H1 (cell line): ENCODE measurements around the gene FGD4. TPM values are rescaled to one million over a fixed set of nuclear protein-coding genes. Genes with fewer than 3 reads are reported as not detected.

Source experiments
- CTCF ChIA-PET: fragments of 300-600 bp; sonication (Branson Sonifier 250); formaldehyde crosslinking; loops from one replicate; lab custom pipeline; 2021; ENCODE audit not compliant: partially characterized antibody; lab: Charles Lee
- POLR2A ChIA-PET: fragments of 300-600 bp; sonication (Branson Sonifier 250); formaldehyde crosslinking; loops from one replicate; lab custom pipeline; 2021; ENCODE audit warnings: inconsistent platforms; ENCODE audit not compliant: partially characterized antibody; lab: Charles Lee
- DNase-seq, 2 experiments: peaks; one replicate each; pipeline versions ENCODE4 v3.0.0 to v3.0.0-alpha.2; 2010 to 2022; ENCODE audit warnings: low spot score in 2 of 2, low read depth in 1 of 2, mixed read lengths in 1 of 2
- FAIRE-seq: peaks from 2 replicates; lab custom pipeline; 2011; peaks lifted over from hg19 to GRCh38; lab: Jason Lieb, UNC
- H2AFZ ChIP-seq: 2 replicates; pipeline ENCODE4 v1.8.1; 2012; ENCODE audit warnings: low read length, inconsistent platforms
- H2AK5ac ChIP-seq: 2 replicates; pipeline ENCODE4 v1.6.1; 2013; ENCODE audit warnings: low read depth, low read length
- H2BK120ac ChIP-seq: replicated peaks from 2 replicates; pipeline ENCODE3; 2013; ENCODE audit warnings: low read depth, low read length, inconsistent platforms
- H2BK12ac ChIP-seq: 2 replicates; pipeline ENCODE4 v1.6.1; 2013; ENCODE audit warnings: low read depth, low read length
- H2BK15ac ChIP-seq: 2 replicates; pipeline ENCODE4 v1.6.1; 2013; ENCODE audit warnings: low read length
- H2BK20ac ChIP-seq: 2 replicates; pipeline ENCODE4 v1.6.1; 2013; ENCODE audit warnings: low read length
- H2BK5ac ChIP-seq: 2 replicates; pipeline ENCODE4 v1.6.1; 2013; ENCODE audit warnings: low read depth, low read length
- H3K14ac ChIP-seq: 2 replicates; pipeline ENCODE4 v1.6.1; 2013; ENCODE audit warnings: inconsistent platforms; ENCODE audit not compliant: insufficient read length
- H3K18ac ChIP-seq: 2 replicates; pipeline ENCODE4 v1.6.1; 2013; ENCODE audit warnings: low read length; ENCODE audit errors: extremely low read depth
- H3K23ac ChIP-seq: 2 replicates; pipeline ENCODE4 v1.6.1; 2013; ENCODE audit warnings: inconsistent platforms; ENCODE audit not compliant: insufficient read length
- H3K23me2 ChIP-seq: 2 replicates; pipeline ENCODE4 v1.6.1; 2013; ENCODE audit warnings: low read depth, low read length
- H3K27ac ChIP-seq: 2 replicates; pipeline ENCODE4 v1.6.1; 2011; ENCODE audit warnings: low read depth, low read length, inconsistent platforms
- H3K27me3 ChIP-seq, 4 experiments: replicated peaks in 1 of 4; 1 replicate in 1 of 4; 2 replicates in 3 of 4; pipeline versions ENCODE4 v1.6.1 to v1.8.1; 2011 to 2013; ENCODE audit warnings: low read length in 3 of 4, mild to moderate bottlenecking in 3 of 4, inconsistent platforms in 2 of 4, mixed read lengths in 2 of 4, moderate library complexity in 1 of 4; ENCODE audit not compliant: control insufficient read depth in 3 of 4, insufficient read depth in 3 of 4; ENCODE audit errors: extremely low read depth in 1 of 4
- H3K36me3 ChIP-seq, 4 experiments: 2 replicates each; pipeline versions ENCODE4 v1.6.1 to v1.8.1; 2011 to 2013; ENCODE audit warnings: mild to moderate bottlenecking in 4 of 4, low read length in 3 of 4, moderate library complexity in 2 of 4, control low read depth in 1 of 4, inconsistent platforms in 1 of 4; ENCODE audit not compliant: insufficient read depth in 4 of 4, control insufficient read depth in 2 of 4
- H3K4ac ChIP-seq: replicated peaks from 2 replicates; pipeline ENCODE3; 2013; ENCODE audit warnings: low read length, low read depth, mixed read lengths, inconsistent platforms; ENCODE audit not compliant: insufficient read length
- H3K4me1 ChIP-seq, 4 experiments: replicated peaks in 1 of 4; 1 replicate in 1 of 4; 2 replicates in 3 of 4; pipeline versions ENCODE4 v1.6.1 to v1.8.1; 2011 to 2013; ENCODE audit warnings: low read length in 3 of 4, inconsistent platforms in 2 of 4, mixed read lengths in 1 of 4; ENCODE audit not compliant: insufficient read depth in 4 of 4, control insufficient read depth in 3 of 4
- H3K4me2 ChIP-seq, 2 experiments: 2 replicates each; pipeline versions ENCODE4 v1.6.1 to v1.8.1; 2011 to 2013; ENCODE audit warnings: low read depth in 2 of 2, low read length in 2 of 2, control low read depth in 1 of 2, inconsistent platforms in 1 of 2, mild to moderate bottlenecking in 1 of 2; ENCODE audit not compliant: insufficient read depth in 1 of 2
- H3K4me3 ChIP-seq, 4 experiments: fragments of 200-600, 300-600 bp in 1 of 4; sonication (generic), shearing (Covaris generic), sonication (Bioruptor Twin) in 1 of 4; 2 replicates each; pipeline versions ENCODE4 v1.5.1 to v1.8.1; 2011 to 2016; ENCODE audit warnings: low read length in 4 of 4, low read depth in 3 of 4, control low read depth in 2 of 4, inconsistent platforms in 2 of 4, mild to moderate bottlenecking in 2 of 4, mixed read lengths in 1 of 4, moderate library complexity in 1 of 4; ENCODE audit not compliant: insufficient read depth in 2 of 4; ENCODE audit errors: extremely low read depth in 1 of 4
- H3K56ac ChIP-seq: replicated peaks from 2 replicates; pipeline ENCODE3; 2013; ENCODE audit warnings: low read depth, mild to moderate bottlenecking, mixed read lengths, low read length, inconsistent platforms; ENCODE audit not compliant: insufficient read length
- H3K79me1 ChIP-seq: 2 replicates; pipeline ENCODE4 v1.6.1; 2013; ENCODE audit warnings: low read depth, low read length, control low read depth
- H3K79me2 ChIP-seq, 2 experiments: 2 replicates each; pipeline versions ENCODE4 v1.6.1 to v1.8.1; 2012 to 2013; ENCODE audit warnings: low read length in 2 of 2, mild to moderate bottlenecking in 2 of 2, inconsistent platforms in 1 of 2; ENCODE audit not compliant: insufficient read depth in 2 of 2, control insufficient read depth in 1 of 2
- H3K9ac ChIP-seq, 4 experiments: replicated peaks in 1 of 4; 1 replicate in 1 of 4; 2 replicates in 3 of 4; pipeline versions ENCODE4 v1.6.1 to v1.8.1; 2011 to 2013; ENCODE audit warnings: low read depth in 3 of 4, low read length in 3 of 4, control low read depth in 2 of 4, mild to moderate bottlenecking in 2 of 4, moderate library complexity in 2 of 4, inconsistent platforms in 1 of 4; ENCODE audit errors: extremely low read depth in 1 of 4
- H3K9me3 ChIP-seq, 2 experiments: 2 replicates each; pipeline versions ENCODE4 v1.6.1 to v1.8.1; 2012 to 2013; ENCODE audit warnings: mild to moderate bottlenecking in 2 of 2, moderate library complexity in 2 of 2, control low read depth in 1 of 2, inconsistent platforms in 1 of 2, low read depth in 1 of 2, low read length in 1 of 2, mixed read lengths in 1 of 2; ENCODE audit not compliant: insufficient read depth in 2 of 2
- H4K20me1 ChIP-seq, 2 experiments: replicated peaks in 1 of 2; 2 replicates each; pipeline versions ENCODE3 to v1.8.1; 2011 to 2013; ENCODE audit warnings: inconsistent platforms in 2 of 2, low read length in 2 of 2, mild to moderate bottlenecking in 1 of 2; ENCODE audit not compliant: insufficient read depth in 2 of 2, control insufficient read depth in 1 of 2
- H4K5ac ChIP-seq: 2 replicates; pipeline ENCODE4 v1.6.1; 2013; ENCODE audit warnings: low read length, low read depth, mixed read lengths, inconsistent platforms; ENCODE audit not compliant: insufficient read length
- H4K8ac ChIP-seq: 2 replicates; pipeline ENCODE4 v1.8.0; 2013; ENCODE audit warnings: mild to moderate bottlenecking, moderate library complexity, low read length, inconsistent platforms; ENCODE audit not compliant: insufficient read depth; ENCODE audit errors: extremely low read depth
- H4K91ac ChIP-seq: replicated peaks from 2 replicates; pipeline ENCODE3; 2013; ENCODE audit warnings: low read length, mixed read lengths, inconsistent platforms; ENCODE audit not compliant: insufficient read length
- BCL11A ChIP-seq, 2 experiments: IDR thresholded peaks; one replicate each; pipeline ENCODE4 v1.6.1; 2011; ENCODE audit warnings: low read depth in 2 of 2, low read length in 2 of 2, mild to moderate bottlenecking in 2 of 2
- CBX5 ChIP-seq: fragments of 300-800, 300-1000 bp; sonication (generic); IDR thresholded peaks from 2 replicates; pipeline ENCODE4 v1.7.1; 2016; ENCODE audit warnings: antibody characterized with exemption, low read length, low read depth
- CTCF ChIP-seq, 3 experiments: IDR thresholded peaks; 1 replicate in 2 of 3; 2 replicates in 1 of 3; pipeline versions ENCODE4 v1.5.1 to v1.6.1; 2011; ENCODE audit warnings: low read length in 3 of 3, mild to moderate bottlenecking in 3 of 3, inconsistent platforms in 2 of 3, low read depth in 1 of 3, moderate library complexity in 1 of 3; ENCODE audit not compliant: insufficient read depth in 1 of 3; ENCODE audit errors: control extremely low read depth in 1 of 3
- EZH2 ChIP-seq: fragments of 200-600 bp; sonication (generic); IDR thresholded peaks from 2 replicates; pipeline ENCODE4 v1.7.1; 2012; ENCODE audit warnings: low read depth, mild to moderate bottlenecking, moderate library complexity, low read length, inconsistent platforms; ENCODE audit not compliant: severe bottlenecking
- HDAC6 ChIP-seq: IDR thresholded peaks from one replicate; pipeline ENCODE4 v1.7.1; 2012; ENCODE audit warnings: low read depth, mild to moderate bottlenecking, inconsistent platforms, low read length, moderate library complexity
- JUND ChIP-seq: IDR thresholded peaks from 2 replicates; pipeline ENCODE4 v1.6.1; 2011; ENCODE audit warnings: mild to moderate bottlenecking, improper control_type of control experiment, low read length
- KDM1A ChIP-seq: fragments of 200-600, 300-600 bp; sonication (generic); IDR thresholded peaks from 2 replicates; pipeline ENCODE4 v1.7.1; 2016; ENCODE audit warnings: mild to moderate bottlenecking, low read length, borderline replicate concordance
- SAP30 ChIP-seq: fragments of 300-600 bp; sonication (generic); IDR thresholded peaks from 2 replicates; pipeline ENCODE4 v1.7.1; 2012; ENCODE audit warnings: low read length, moderate library complexity, mild to moderate bottlenecking, inconsistent platforms; ENCODE audit not compliant: insufficient read depth, insufficient replicate concordance
- SIN3A ChIP-seq, 2 experiments: IDR thresholded peaks in 1 of 2; conservative IDR thresholded peaks in 1 of 2; 2 replicates each; pipeline ENCODE4 v1.6.1; 2011 to 2012; ENCODE audit warnings: low read length in 2 of 2, improper control_type of control experiment in 1 of 2, low read depth in 1 of 2, mild to moderate bottlenecking in 1 of 2
- TAF7 ChIP-seq: optimal IDR thresholded peaks from 2 replicates; pipeline ENCODE3; 2011; ENCODE audit warnings: low read depth, mild to moderate bottlenecking, inconsistent platforms, low read length, moderate library complexity, borderline replicate concordance
- TCF12 ChIP-seq: IDR thresholded peaks from 2 replicates; pipeline ENCODE4 v1.6.1; 2011; ENCODE audit warnings: low read depth, mild to moderate bottlenecking, low read length
- WGBS, 2 experiments: shearing (Covaris generic) in 1 of 2; methylation state at CpG; one replicate each; pipeline versions ENCODE4 v1.1.6 to v1.1.7; 2013 to 2015; ENCODE audit warnings: low lambda C conversion rate in 2 of 2, mixed read lengths in 2 of 2, inconsistent platforms in 1 of 2, low coverage in 1 of 2, missing lambda C conversion rate in 1 of 2; ENCODE audit not compliant: insufficient replicate concordance in 2 of 2, insufficient coverage in 1 of 2, insufficient read length in 1 of 2; ENCODE audit errors: extremely low coverage in 1 of 2, missing lambda C conversion rate in 1 of 2; 5-methylcytosine and 5-hydroxymethylcytosine counted together
- polyA plus RNA-seq, 7 experiments: library from polyadenylated mRNA; depleted of rRNA in 3 of 7; stranded (reverse) in 5 of 7; unstranded in 2 of 7; fragments of >200 nt in 5 of 7; fragments of 200-250 nt in 2 of 7; gene quantifications; 1 replicate in 5 of 7; 2 replicates in 1 of 7; 4 replicates in 1 of 7; pipeline versions ENCODE4 v1.2.1 to v1.2.3, GENCODE V29; 2011 to 2013; ENCODE audit warnings: missing spikeins in 2 of 7, mixed read lengths in 2 of 7
- total RNA-seq: library from RNA; stranded (reverse); fragmentation: NEBNext Ultra II Directional; extraction: Animal tissue kit (Norgen Biotek cat#: 25700); gene quantifications from 2 replicates; pipeline ENCODE4 v1.2.1, GENCODE V29; 2021

Gene FGD4
- total and polyA plus RNA-seq, 2 of the 8 experiments (the other 6 are each of a cell fraction or from before 2014, with no cell fraction given): 8.5 to 48.2 TPM

- H4K20me1 ChIP-seq: peaks cover 7 to 8% of the 10 kb centered on the region in 2 experiments
- H2AFZ ChIP-seq: no peak overlapping the region
- H3K36me3 ChIP-seq: peaks cover 0 to 10% (median 3%) of the 10 kb centered on the region in 4 experiments; a peak in 4 of 8 replicates
- no peak for FAIRE-seq
- H3K79me1 ChIP-seq: peaks cover 3% of the 10 kb centered on the region; the same call in 1 of the 2 replicates
- POLR2A ChIA-PET: no interaction called here
- no peak overlapping the region for H3K23ac ChIP-seq
- H2BK15ac ChIP-seq: no peak overlapping the region
- DNase-seq: no peak
- H4K5ac ChIP-seq: no peak overlapping the region
- no peaks in the 10 kb centered on the region for H3K27me3 ChIP-seq
- CTCF ChIA-PET: no interaction called here
- H3K14ac ChIP-seq: no peak overlapping the region
- H3K4ac ChIP-seq: no peak overlapping the region
- H2BK120ac ChIP-seq: no peak overlapping the region
- H4K8ac ChIP-seq: no peak overlapping the region
- peaks cover 0 to 78% of the 10 kb centered on the region in 2 experiments; a peak in 3 of 4 replicates for H3K79me2 ChIP-seq
- H4K91ac ChIP-seq: no peak overlapping the region
- 79% methylated on average over 1 of the region's 1 CpG; no CpG with 5 or more reads in 1 of the 2 experiments for WGBS, 2 experiments
- H3K27ac ChIP-seq: no peak overlapping the region; the same call in 1 of the 2 replicates
- no peak overlapping the region for H2AK5ac ChIP-seq
- H3K4me2 ChIP-seq: no peak overlapping the region
- no peak overlapping the region for H3K56ac ChIP-seq
- no peak overlapping the region for H3K9ac ChIP-seq
- no peak overlapping the region for H2BK20ac ChIP-seq
- peaks cover 0 to 6% (median 4%) of the 10 kb centered on the region in 4 experiments; a peak in 4 of 7 replicates for H3K4me1 ChIP-seq
- H3K9me3 ChIP-seq: peaks cover 0 to 7% of the 10 kb centered on the region in 2 experiments; a peak in 1 of 4 replicates
- H2BK5ac ChIP-seq: no peak overlapping the region
- H3K18ac ChIP-seq: no peak overlapping the region
- H2BK12ac ChIP-seq: no peak overlapping the region
- no peaks in the 10 kb centered on the region; the same call in 1 of the 2 replicates for H3K23me2 ChIP-seq
- no peak overlapping the region for H3K4me3 ChIP-seq
- no peak for TF ChIP-seq EZH2
- TF ChIP-seq BCL11A (IDR thresholded peaks at IDR 0.05; ENCODE audit: low read depth in 2 of 2, low read length in 2 of 2): no peak
- TF ChIP-seq CBX5: no peak
- no peak for TF ChIP-seq JUND
- no peak for TF ChIP-seq TCF12
- no peak for TF ChIP-seq KDM1A
- TF ChIP-seq CTCF (IDR thresholded peaks at IDR 0.05; ENCODE audit: control extremely low read depth in 1 of 3, insufficient read depth in 1 of 3, low read depth in 1 of 3, low read length in 3 of 3): no peak
- no peak for TF ChIP-seq HDAC6
- TF ChIP-seq TAF7: no peak
- no peak for TF ChIP-seq SIN3A (conservative IDR thresholded peaks at IDR 0.05 in 1 of 2, IDR thresholded peaks at IDR 0.05 in 1 of 2; ENCODE audit: low read depth in 1 of 2, low read length in 2 of 2)
- no peak for TF ChIP-seq SAP30
Measured at GRCh38 chr12:32558903-32559302, 159.5 kb downstream of the FGD4 start.
